ENCODE data around the gene ANKFN1.

DNA sequence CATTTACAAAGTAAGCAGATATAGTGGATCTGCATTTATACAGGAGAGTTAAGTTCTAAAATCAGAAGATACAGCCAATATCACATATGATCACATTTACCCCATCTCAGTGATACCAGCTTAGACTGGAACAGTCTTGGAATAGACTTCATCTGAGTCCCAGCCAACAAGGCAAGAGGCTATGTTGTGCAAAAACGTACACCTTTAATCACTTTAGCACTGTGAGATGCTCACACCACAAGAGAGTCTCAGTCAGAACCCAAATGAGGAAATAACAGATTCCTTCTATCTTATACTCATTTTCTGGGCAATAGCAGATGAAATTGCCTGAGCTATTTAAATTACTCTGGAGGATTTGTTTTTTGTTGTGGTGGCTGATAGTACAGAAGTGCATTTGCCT is 145.6 kb downstream of the ANKFN1 start:
- TF ChIP-seq, protein P1, sequence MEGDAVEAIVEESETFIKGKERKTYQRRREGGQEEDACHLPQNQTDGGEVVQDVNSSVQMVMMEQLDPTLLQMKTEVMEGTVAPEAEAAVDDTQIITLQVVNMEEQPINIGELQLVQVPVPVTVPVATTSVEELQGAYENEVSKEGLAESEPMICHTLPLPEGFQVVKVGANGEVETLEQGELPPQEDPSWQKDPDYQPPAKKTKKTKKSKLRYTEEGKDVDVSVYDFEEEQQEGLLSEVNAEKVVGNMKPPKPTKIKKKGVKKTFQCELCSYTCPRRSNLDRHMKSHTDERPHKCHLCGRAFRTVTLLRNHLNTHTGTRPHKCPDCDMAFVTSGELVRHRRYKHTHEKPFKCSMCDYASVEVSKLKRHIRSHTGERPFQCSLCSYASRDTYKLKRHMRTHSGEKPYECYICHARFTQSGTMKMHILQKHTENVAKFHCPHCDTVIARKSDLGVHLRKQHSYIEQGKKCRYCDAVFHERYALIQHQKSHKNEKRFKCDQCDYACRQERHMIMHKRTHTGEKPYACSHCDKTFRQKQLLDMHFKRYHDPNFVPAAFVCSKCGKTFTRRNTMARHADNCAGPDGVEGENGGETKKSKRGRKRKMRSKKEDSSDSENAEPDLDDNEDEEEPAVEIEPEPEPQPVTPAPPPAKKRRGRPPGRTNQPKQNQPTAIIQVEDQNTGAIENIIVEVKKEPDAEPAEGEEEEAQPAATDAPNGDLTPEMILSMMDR (IDR thresholded peaks at IDR 0.05) = no peak
- TF ChIP-seq POLR2A (IDR thresholded peaks at IDR 0.05) = no peak
